ENCODE data around the gene C20orf204.

Gene C20orf204

DNA sequence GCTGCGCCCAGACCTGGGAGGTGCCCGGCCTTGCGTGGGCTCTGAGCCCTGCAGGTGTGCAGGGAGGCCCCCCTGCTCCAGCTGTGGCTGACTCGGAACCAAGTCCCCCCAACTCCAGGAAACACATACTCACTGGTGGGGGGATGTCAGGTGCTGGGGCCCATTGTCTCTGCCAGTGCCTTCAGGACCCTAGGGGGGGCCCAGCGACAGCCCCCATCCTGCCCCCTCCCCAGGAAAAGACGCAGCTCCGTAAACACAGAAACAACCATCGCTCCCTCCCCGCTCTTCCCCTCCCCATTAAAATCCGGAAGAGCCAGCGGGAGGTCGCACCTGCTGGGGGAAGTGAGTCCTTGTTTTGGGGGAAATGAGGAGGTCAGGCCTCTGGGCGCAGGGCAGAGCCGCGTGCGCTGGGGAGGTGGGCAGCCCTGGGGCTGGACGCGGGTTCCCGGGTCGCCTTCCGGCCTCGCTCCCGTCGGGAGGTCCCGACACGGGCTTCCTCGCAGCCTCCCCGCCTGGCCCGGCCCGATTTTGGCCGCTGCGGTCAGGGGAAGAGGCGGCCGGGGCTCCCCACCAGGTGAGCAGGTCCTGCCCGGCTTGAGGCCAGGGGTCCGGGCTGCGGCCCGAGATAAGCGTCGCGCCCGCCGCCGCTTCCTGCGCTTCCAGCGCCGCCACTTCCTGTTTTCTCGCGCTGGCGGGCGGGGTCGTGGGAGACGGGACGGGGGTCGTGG lies 6.2 kb downstream of the C20orf204 start:
- DNase-seq = no peak

DNA sequence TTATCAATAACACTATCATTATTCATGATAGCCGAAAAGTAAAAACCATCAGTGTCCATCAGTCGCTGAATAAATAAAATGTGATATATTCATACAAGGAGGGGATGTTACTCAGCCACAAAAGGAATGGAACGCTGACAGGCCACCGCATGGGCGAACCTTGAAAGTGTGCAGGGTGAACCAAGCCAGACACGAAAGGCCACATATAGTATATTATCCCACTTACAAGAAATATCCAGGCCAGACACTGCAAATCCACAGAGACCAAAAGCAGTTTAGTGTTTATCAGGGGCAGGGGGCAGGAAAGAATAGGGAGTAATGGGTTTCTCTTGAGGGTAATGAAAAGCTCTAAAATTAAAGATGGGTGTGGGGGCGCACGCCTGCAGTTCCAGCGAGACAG lies 7.8 kb downstream of the C20orf204 start:
- no peak for DNase-seq

DNA sequence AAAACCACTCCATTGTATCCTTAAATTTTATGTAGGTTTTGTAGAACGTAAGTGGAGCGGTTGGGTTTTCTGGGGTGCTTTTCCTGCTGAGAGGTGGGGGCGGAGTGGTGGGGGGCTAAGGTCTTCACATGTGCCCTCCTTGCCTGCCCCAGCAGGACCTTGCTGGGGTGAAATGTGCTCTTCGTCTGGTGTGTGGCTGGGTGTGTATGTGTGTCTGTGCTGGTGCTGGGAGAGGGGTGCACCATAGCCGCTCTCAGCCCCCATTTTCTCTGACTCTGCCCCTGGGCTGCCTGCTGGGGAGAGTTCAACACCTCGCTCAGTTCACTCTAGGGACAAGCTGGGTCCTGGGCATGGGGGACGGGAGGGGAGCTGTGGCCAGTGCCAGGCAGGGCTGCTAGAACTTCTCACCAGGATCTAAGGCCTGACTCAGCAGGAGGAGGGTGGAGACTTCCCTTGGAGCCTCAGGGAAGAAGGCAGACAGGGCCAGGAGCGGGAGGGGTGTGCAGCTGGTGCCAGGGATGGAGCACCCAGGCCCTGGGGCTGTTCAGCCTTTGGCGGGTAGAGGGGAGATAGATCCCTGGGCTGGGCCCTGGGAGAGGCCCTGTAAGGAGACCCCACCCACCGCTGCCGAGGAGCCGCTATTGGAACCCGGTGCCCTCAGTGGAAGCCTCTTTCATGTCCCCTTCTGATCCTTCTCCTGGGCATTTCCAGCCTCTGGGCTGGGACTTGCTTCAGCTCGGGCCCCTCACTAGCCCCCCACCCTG lies 8.7 kb downstream of the C20orf204 start:
- DNase-seq = peak; percentile 24

DNA sequence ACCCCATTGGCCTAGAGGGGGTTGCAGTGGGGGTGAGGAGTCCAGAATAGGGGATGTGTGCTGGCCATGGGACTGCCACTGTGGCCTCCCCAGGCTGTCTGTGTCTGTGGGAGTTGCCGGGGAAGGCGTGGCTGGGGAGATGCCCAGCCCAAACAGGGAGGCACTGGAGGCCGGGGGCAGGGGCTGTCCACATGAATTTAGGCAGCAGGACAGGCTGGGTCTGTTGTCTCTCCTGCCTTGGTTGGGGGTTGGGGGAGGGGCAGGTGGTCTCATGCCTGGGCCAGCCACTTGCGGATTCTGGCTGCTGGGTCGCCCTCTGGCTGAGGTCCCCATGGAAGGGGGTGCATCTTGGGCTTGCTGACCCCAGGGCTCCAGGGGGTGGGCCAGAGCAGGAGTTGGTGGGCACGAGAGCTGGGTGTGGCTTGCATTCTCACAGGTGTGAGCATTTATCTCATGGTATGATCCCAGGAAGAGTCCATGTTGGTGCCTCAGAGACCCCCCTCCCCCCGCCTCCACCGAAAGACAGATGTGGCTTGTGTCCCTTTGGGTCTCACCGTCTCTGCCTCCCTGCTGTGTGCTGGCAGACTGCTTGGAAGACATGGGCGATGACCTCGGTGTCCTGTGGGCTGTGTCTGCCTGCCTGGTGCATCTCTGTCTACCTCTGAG lies 9.5 kb downstream of the C20orf204 start:
- no peak for DNase-seq

DNA sequence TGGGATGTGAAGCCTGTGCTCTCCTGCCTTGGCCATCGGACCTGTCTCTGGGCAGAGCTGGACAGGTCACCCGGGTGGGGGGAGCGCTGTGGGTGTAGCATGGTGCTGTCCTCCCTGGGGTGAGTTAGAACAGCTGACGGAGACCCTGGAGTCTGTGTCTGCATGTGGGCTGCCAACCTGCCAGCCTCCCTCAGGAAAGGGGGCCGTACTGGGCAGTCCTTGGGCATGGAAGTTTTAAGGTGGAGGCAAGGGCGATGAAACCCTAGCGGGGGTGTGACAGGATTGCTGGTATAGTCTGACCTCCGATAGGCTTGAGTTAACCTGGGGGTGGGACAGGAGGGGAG lies 11.0 kb downstream of the C20orf204 start:
- DNase-seq = no peak

DNA sequence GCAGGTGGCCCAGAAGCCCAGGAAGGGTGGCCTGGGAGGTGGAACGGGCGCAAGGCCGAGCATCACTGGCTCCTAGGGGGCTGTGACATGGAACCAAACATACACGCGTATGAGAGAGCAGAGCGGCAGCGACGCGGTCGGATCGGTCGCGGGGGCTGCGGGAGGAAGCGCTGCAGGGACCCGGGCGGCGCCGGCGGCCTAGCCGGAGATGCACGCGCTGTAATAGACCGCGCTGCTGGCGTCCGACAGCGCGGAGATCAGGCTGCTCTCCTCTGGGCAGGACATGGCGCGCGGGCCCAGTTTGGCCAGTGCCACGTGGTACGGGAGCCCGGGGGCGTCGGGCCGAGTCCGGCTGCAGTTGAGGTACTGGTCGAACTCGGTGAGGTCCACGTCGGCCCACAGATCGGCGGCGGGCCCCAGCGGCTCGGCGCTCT lies 12.0 kb downstream of the C20orf204 start:
- no peak for DNase-seq

DNA sequence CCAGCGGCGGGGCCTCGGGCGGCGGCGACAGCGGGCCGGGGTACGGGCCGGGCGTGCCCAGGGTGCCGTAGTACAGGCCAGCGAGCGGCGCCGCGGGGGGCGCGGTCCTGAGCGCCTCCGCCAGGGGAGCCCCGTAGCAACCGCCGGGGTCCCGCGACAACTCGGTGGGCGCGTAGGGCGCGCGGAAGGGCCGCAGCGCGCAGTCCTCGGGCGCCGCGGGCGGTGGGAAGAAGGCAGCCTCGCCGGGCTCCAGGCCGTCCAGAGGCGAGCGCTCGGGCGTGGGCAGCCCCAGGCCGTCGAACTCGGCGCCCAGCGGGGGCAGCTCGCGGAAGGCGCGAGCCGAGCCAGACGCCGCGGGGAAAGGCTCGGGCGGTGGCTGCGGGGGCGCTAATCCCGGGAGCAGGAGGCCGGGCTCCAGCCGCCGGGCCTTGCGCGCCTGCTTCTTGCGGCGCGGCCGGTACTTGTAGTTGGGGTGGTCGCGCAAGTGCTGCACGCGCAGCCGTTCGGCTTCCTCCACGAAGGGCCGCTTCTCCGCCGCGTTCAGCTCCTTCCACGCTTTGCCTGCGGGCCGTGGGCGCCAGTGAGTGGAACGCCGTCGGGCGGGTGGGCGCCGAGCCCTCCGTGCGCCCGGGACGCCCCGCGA lies 12.5 kb downstream of the C20orf204 start:
- no peak for DNase-seq

DNA sequence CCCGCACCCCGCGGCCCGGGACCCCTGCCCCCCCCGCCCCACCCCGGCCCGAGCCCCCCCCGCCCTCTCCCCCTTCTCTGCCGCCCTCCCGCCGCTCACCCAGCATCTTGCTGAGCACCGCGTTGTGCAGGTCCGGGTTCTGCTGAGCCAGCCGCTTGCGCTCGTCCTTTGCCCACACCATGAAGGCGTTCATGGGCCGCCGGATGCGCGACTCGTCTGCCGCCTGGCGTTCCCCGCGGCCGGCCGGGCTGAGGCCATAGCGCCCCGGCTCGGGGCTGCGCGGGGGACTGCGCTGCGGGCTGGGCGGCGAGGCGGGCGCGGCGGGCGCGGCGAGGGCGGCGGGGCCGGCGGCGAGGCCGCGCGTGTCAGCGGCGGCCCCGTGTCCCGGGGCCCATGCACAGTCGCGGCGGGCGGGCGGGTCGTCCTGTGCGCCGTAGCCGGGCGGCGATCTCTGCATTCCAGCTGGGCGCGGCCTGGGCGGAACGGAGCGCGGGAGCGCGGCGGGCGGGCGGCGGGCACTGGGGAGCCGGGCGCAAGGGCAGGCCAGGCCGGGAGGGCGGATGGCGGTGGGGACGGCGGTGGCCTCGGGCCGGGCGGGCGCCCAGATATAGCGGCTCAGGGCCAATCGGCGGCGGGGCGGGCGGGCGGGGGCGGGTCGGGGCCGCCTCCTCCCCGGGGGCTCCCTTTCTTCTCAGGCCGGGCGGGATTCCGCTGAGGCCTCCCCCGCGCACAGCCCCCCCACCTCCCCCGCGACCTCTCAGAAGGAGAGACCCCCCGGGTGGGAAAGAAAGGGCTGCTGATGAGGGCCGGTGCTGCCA lies 13.3 kb downstream of the C20orf204 start, which contains the start of gene SOX18:
Gene SOX18 (minus strand): TSS at position 580 of the 818 bp plus-strand sequence. CDS start 123 bp downstream, at position 457.
- DNase-seq = no peak

DNA sequence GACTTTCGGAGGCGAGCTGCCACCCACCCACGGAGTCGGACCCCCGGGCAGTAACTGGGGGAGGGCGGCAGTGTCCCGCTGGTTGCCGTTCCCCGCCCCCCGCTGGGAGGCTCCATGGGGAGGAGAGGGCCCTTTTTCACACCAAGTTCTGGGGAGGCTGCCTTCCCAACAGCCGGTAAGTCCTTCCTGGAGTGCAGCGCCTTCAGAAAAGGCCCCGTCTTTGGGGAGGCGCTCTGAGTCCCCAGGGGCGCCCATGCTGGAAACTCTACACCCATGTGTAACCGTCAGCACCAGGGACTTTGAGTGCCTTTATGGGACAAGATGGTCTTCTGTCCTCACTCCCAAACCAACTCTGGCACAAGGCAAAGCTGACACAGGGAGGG lies 13.9 kb downstream of the C20orf204 start:
- no peak for DNase-seq

DNA sequence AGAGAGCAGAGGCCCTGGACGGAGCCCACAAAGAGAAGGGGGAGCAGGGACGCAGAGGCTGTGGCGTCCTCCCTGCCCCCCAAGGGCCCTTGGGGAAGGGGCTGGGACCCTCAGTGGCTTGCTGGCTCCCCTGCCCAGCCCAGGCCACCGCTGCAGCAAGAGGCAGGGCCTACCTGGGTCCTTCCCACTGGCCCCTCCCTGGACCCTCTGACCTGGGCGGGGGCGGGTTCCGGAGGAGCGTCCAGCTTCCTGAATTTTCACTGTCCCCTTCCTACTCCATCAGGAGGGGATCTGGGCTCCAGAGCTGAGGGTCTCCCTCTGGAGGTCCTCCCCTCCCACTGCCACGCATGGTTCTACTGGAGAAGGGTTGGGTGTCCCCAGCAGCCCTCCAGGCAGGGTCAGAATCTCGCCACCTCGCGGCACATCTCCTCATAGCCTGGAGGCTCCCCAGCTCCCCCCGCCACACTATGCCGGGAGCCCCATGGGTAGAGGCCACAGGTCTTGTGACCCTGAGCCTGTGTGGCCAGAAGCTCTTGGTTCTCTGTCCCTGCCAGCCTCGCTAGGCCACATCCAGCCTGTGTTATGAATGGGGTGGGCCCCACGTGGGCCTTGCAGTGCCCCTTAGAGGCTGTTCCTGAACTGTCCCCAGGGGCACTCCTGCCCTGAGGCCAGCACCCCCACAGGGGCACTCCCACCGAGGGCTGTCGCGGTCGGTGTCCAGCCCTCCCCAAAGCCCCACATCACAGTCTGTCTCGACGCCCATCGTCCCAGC lies 14.5 kb downstream of the C20orf204 start:
- DNase-seq = no peak

DNA sequence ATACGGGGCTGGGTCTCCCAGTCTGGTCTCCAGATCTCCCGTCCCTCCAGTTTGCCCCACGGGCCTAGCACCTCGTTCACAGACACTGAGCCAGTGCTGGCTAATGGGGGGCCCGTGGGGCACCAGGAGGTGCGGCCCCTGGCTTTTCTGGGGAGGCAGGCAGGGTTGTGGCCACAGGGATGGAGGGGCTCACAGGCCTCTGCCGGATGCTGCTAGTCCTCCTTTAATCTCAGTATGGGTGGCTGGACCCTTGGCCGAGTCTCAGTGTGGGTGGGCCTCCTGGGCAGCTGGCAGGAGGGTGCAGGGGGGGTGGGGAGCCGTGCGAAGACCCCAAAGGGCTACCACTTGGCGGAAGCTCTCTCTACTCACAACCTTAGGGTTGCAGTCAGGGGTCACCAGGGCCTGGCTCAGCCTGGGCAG lies 15.1 kb downstream of the C20orf204 start:
- DNase-seq = no peak

DNA sequence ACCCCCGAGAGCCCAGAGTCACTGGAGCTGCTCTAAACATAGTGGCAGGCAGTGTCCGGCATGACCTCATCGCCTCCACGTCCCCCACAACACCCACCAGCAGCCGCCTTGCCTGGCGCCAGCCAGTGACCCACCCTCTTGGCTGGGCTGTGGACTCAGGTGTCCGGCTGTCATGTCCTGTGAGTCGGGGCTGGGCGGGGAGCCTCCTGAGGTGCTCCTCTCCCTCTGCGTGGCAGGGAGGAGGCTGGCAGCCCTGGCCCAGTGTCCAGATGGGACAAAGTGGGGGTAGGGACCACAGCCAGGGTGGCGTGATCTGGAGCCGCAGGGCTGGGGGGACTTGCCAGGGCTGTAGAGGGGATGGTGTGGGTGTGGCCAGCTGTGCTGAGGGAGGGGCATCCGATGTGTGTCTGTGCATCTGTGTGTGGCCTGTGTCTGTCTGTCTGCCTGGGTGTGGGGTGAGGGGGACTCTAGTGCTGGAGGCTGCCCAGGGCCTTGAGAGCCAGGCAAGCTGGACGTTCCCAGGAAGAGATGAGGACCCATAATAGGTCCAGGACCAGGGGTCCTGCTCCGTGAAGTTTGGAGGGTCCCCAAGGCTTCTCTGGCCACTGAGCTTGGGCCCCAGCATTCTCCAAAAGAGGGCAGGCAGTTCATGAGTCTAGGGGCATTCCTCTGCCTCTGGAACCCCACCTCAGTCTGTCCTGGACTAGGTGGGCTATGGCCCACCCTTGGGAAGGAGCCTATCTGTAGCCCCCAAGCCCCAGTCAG lies 15.8 kb downstream of the C20orf204 start:
- DNase-seq = no peak

DNA sequence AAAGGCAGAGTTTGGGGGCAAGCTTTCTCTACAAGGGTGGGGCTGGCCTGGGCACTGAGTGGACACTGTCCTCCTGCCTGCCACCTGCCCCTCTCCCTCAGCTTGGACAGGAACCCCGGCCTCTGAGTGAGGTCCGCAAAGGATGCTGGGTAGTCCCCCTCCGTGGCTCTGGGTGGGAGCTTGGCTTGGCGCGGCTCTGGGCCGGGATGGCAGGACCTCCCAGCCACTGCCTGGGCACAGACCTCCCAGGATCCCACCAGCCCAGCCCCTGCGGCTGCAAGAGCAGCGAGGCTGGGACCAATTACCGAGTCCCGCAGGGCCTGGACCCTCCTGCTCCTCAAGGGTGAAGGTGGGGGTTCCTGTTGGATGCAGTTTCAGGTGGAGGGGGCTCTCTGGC lies 16.3 kb downstream of the C20orf204 start:
- DNase-seq = no peak

DNA sequence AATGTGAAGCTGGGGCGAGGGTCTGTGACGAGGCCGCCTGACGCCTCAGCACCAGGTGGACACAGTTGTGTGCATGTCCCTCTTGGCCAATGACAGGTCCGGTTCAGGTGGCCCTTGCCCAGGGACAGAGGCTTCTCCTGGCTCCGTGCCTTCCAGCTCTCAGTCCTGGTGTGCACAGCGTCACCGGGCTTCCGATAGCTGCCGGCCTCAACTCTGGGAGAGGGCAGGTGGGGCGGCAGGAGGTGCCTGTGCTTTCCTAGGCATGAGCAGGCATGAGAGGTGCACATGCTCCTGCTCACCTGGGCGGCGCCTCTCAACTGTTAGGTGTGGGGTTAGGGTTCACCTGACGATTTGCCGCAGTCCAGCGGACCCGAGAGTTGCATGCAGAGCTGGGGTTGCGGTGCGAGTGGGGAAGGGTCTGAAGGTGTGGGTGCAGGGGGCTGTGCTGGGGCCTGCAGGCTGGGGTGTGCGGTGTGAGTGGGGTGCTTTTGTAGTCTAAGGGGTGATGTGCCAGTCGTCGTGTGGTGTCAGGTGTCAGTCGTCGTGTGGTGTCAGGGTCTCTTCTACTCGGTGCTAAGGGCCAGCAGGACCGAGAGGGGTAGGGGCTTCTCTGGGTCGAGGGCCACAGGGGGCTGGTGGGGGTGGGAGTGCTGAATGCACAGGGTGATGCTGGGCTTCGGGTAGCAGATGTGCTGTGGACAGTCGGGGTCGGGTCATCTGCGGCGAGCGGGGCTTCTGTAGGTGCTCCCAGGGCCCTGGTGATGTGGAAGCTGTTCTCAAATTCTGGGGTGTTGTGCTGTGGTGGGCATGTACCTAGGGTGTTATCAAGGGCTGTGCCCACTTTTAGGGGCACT lies 17.2 kb downstream of the C20orf204 start:
- no peak for DNase-seq

DNA sequence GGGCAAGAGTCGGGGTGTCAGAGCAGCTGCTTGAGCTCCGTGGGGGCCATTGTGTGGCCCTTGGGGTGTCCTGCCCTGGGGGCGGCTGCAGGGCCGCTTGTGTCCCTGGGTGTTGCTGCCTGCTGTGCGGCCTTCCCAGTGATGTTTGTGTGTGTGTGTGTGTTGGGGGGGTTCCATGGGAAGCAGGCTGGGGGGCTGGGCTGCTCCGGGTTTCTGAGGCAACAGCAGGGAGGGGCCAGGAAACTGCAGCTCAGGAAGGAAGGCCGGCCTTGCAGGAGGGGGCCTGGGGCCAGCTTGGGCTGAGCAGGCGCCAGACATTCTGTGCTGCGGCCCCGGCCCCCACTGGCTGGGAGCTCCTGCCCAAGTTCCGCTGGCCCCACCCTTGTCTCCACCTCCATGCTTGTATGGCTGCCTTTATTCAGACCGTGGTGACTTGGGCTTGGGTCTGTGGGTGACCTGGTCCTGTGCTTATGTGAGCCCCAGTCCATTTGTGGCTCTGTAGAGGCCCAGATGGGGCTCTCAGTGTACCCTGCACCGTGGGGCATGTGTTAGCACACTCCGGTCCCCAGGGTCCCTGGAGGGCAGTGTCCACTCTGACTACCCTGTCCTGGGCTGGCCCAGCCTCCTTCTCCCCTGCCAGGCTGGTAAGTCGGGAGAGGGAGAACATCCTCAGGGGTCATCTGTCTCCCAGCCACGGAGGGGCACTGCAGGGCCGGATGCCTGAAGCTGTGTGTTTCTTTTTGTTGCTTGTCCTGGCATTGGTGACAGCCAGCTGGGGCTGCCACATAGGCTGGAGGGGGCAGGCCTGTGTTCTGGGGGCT lies 18.1 kb downstream of the C20orf204 start:
- no peak for DNase-seq

DNA sequence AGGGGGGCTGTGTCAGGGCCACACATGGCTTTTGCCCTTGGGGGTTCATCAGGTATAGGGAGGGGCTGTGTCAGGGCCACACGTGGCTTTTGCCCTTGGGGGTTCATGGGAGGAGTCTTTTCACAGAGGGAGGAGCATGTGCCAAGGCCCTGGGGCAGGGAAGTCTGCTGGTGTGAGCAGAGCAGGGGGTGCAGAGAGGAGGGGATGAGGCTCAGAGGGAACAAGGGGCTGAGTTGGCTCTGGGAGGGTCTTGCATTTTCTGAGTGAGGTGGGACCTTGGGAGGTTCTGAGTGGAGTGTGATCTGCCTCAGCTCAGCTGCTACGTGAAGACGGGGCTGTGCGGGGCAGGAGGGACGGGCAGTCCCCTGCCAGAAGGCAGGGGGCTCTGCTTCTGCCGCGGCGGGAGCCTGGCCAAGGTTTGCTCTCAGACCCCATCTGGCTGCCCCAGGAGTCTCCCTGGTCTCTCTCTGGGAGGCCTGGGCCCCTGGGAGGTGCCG lies 19.5 kb downstream of the C20orf204 start:
- no peak for DNase-seq

DNA sequence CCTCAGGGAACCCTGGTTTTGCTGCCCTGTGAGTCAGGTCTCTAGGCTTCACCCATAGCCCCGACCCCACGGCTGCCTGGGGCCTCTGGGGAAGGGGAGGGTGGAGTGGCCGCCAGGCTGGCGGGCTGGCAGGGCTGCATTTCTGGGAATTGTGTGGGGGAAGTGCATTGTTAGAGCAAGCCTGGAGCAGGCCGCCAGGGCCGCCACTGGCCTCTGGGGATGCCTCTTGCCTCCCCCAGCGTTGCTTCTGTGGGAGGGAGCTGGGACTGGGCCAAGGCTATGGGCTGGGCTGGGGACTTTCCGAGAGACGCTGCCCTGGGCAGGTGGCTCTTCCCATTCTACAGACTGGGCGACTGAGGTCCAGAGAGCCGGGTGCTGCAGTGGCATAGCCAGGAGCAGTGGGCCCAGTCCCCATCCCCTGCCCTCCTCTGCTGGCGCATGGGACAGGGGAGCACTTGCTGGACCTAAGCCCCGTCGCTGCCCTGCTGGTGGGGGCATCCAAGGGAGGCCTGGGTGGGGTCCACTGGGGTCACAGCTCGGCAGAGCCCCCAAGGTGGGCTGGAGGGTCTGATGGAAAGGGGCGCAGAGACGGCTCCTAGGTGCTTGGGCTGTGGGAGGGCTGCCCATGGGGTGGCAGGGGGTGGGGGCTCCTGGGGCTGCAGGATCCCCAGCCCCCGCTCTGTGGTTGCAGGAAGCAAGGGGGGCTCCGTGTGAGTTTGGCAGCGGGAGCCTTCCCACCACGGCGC lies 20.1 kb downstream of the C20orf204 start:
- peak; percentile 43 for DNase-seq

DNA sequence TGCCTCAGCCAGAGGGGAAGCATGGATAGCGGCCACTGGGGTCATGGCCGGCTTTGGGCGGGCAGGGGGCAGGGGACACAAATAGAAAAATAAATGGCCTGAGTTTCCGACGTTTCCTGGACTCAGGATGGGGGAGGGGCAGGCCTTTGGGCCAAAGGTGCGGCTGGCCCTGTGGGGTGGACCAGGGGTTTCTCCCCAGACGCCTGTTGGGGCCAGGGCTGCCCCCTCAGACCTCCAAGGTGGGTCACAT lies 20.6 kb downstream of the C20orf204 start:
- DNase-seq = no peak
